GM18526 (cell line): ENCODE measurements around the gene TRAPPC2L.

Experiments
- POLR2A ChIP-seq: IDR thresholded peaks from 3 replicates; pipeline ENCODE4 v1.6.1; 2011; ENCODE audit not compliant: insufficient read length; ENCODE audit errors: extremely low read depth

The TRAPPC2L gene

GRCh38 chr16:88856828-88857727 is at the start of gene TRAPPC2L, which contains the start of gene GALNS:
TSS of gene TRAPPC2L (plus strand) at chr16:88857127. CDS start at chr16:88857151, 24 bp downstream.
TSS of gene GALNS (minus strand) at chr16:88856947. CDS start at chr16:88856877, 70 bp downstream.
- TF ChIP-seq POLR2A, result peak; percentile 90

GRCh38 chr16:88807142-88807625 is 49.7 kb upstream of the TRAPPC2L start:
- no peak for TF ChIP-seq POLR2A

- peak; percentile 12 for TF ChIP-seq POLR2A
Measured at GRCh38 chr16:88807626-88808453, 49.1 kb upstream of the TRAPPC2L start.

GRCh38 chr16:88809068-88809675 is 47.8 kb upstream of the TRAPPC2L start:
- peak; percentile 34 for TF ChIP-seq POLR2A

GRCh38 chr16:88809676-88810165 is 47.2 kb upstream of the TRAPPC2L start:
- TF ChIP-seq POLR2A, result no peak

GRCh38 chr16:88810166-88810911 is 46.6 kb upstream of the TRAPPC2L start:
- TF ChIP-seq POLR2A, result peak; percentile 26

- TF ChIP-seq POLR2A, result peak; percentile 62
Measured at GRCh38 chr16:88810912-88811768, 45.8 kb upstream of the TRAPPC2L start.

- peak; percentile 83 for TF ChIP-seq POLR2A
Measured at GRCh38 chr16:88811769-88812512, 45.0 kb upstream of the TRAPPC2L start, which contains the start of gene APRT. TSS of gene APRT (minus strand) at chr16:88811928. CDS start at chr16:88811899, 29 bp downstream.

- no peak for TF ChIP-seq POLR2A
Measured at GRCh38 chr16:88812513-88813268, 44.2 kb upstream of the TRAPPC2L start.

GRCh38 chr16:88813269-88814143 is 43.4 kb upstream of the TRAPPC2L start:
- TF ChIP-seq POLR2A, result no peak

- TF ChIP-seq POLR2A, result no peak
Measured at GRCh38 chr16:88814144-88814502, 42.8 kb upstream of the TRAPPC2L start.
